IPS-18a (cell line): ENCODE measurements around the gene FRYL.

Source experiments
- H3K27ac ChIP-seq: one replicate; pipeline ENCODE4 v1.5.1; 2013; ENCODE audit warnings: low read length
- H3K27me3 ChIP-seq: one replicate; pipeline ENCODE4 v1.6.1; 2013; ENCODE audit warnings: mild to moderate bottlenecking, low read length; ENCODE audit not compliant: control insufficient read depth, insufficient read depth
- H3K36me3 ChIP-seq: one replicate; pipeline ENCODE4 v1.6.1; 2013; ENCODE audit warnings: low read depth, low read length; ENCODE audit not compliant: control insufficient read depth
- H3K4me1 ChIP-seq: one replicate; pipeline ENCODE4 v1.6.1; 2013; ENCODE audit warnings: low read depth, low read length; ENCODE audit not compliant: control insufficient read depth
- H3K4me3 ChIP-seq: one replicate; pipeline ENCODE4 v1.5.1; 2013; ENCODE audit warnings: low read length
- H3K9ac ChIP-seq: one replicate; pipeline ENCODE4 v1.6.1; 2013; ENCODE audit warnings: mild to moderate bottlenecking, low read length, moderate library complexity
- H3K9me3 ChIP-seq: one replicate; pipeline ENCODE4 v1.6.1; 2013; ENCODE audit warnings: low read depth, low read length; ENCODE audit not compliant: control insufficient read depth

The FRYL gene

GRCh38 chr4:48585401-48585800, 194.7 kb downstream of the FRYL start:
- H3K27me3 ChIP-seq: no peaks in the 10 kb centered on the region
- no peak overlapping the region for H3K9ac ChIP-seq
- H3K4me3 ChIP-seq: no peak overlapping the region
- H3K27ac ChIP-seq: no peak overlapping the region
- H3K4me1 ChIP-seq: no peaks in the 10 kb centered on the region
- H3K9me3 ChIP-seq: no peaks in the 10 kb centered on the region
- peaks cover 24% of the 10 kb centered on the region for H3K36me3 ChIP-seq

GRCh38 chr4:48578132-48578968, 201.7 kb downstream of the FRYL start:
- no peak overlapping the region for H3K9ac ChIP-seq
- no peak overlapping the region for H3K27ac ChIP-seq
- H3K36me3 ChIP-seq: peaks cover 20% of the 10 kb centered on the region
- H3K4me3 ChIP-seq: no peak overlapping the region
- no peaks in the 10 kb centered on the region for H3K27me3 ChIP-seq
- H3K4me1 ChIP-seq: no peaks in the 10 kb centered on the region
- H3K9me3 ChIP-seq: no peaks in the 10 kb centered on the region

- no peak overlapping the region for H3K4me3 ChIP-seq
- no peak overlapping the region for H3K9ac ChIP-seq
- H3K27ac ChIP-seq: no peak overlapping the region
- peaks cover 33% of the 10 kb centered on the region for H3K36me3 ChIP-seq
- H3K9me3 ChIP-seq: no peaks in the 10 kb centered on the region
- no peaks in the 10 kb centered on the region for H3K27me3 ChIP-seq
- no peaks in the 10 kb centered on the region for H3K4me1 ChIP-seq
These were observed 204.1 kb downstream of the FRYL start for GRCh38 chr4:48575964-48576363.

- H3K4me3 ChIP-seq: no peak overlapping the region
- no peak overlapping the region for H3K27ac ChIP-seq
- no peak overlapping the region for H3K9ac ChIP-seq
- H3K9me3 ChIP-seq: no peaks in the 10 kb centered on the region
- no peaks in the 10 kb centered on the region for H3K4me1 ChIP-seq
- peaks cover 48% of the 10 kb centered on the region for H3K36me3 ChIP-seq
- H3K27me3 ChIP-seq: no peaks in the 10 kb centered on the region
These were observed 208.6 kb downstream of the FRYL start for GRCh38 chr4:48571471-48571870.

- no peaks in the 10 kb centered on the region for H3K4me1 ChIP-seq
- H3K27ac ChIP-seq: no peak overlapping the region
These were observed 209.3 kb downstream of the FRYL start for GRCh38 chr4:48570646-48571220.

GRCh38 chr4:48566034-48566384, 214.1 kb downstream of the FRYL start:
- no peaks in the 10 kb centered on the region for H3K9me3 ChIP-seq
- H3K27ac ChIP-seq: no peak overlapping the region
- no peak overlapping the region for H3K9ac ChIP-seq
- no peak overlapping the region for H3K4me3 ChIP-seq
- H3K4me1 ChIP-seq: no peaks in the 10 kb centered on the region
- no peaks in the 10 kb centered on the region for H3K27me3 ChIP-seq
- peaks cover 32% of the 10 kb centered on the region for H3K36me3 ChIP-seq

More at GRCh38 chr4:48570646-48571220, 209.3 kb downstream of the FRYL start:
- Histone ChIP-seq H3K4me3 (no peak overlapping the region), H3K27me3 (no peaks in the 10 kb centered on the region), H3K9ac (no peak overlapping the region), H3K9me3 (no peaks in the 10 kb centered on the region), H3K36me3 (peaks cover 51% of the 10 kb centered on the region)

GRCh38 chr4:48565362-48566033, 214.6 kb downstream of the FRYL start:
- Histone ChIP-seq H3K4me1 (no peaks in the 10 kb centered on the region), H3K36me3 (peaks cover 27% of the 10 kb centered on the region), H3K27ac (no peak overlapping the region), H3K27me3 (no peaks in the 10 kb centered on the region), H3K4me3 (no peak overlapping the region), H3K9me3 (no peaks in the 10 kb centered on the region), H3K9ac (no peak overlapping the region)

GRCh38 chr4:48564151-48564550, 215.9 kb downstream of the FRYL start:
- Histone ChIP-seq H3K4me3 (no peak overlapping the region), H3K9me3 (no peaks in the 10 kb centered on the region), H3K27me3 (no peaks in the 10 kb centered on the region), H3K36me3 (peaks cover 29% of the 10 kb centered on the region), H3K27ac (no peak overlapping the region), H3K4me1 (no peaks in the 10 kb centered on the region), H3K9ac (no peak overlapping the region)

GRCh38 chr4:48558819-48559218, 221.3 kb downstream of the FRYL start:
- Histone ChIP-seq H3K9me3 (no peaks in the 10 kb centered on the region), H3K36me3 (peaks cover 26% of the 10 kb centered on the region), H3K27ac (no peak overlapping the region), H3K4me3 (no peak overlapping the region), H3K27me3 (no peaks in the 10 kb centered on the region), H3K4me1 (no peaks in the 10 kb centered on the region), H3K9ac (no peak overlapping the region)

GRCh38 chr4:48558026-48558425, 222.1 kb downstream of the FRYL start:
- Histone ChIP-seq H3K9ac (no peak overlapping the region), H3K4me1 (no peaks in the 10 kb centered on the region), H3K36me3 (peaks cover 21% of the 10 kb centered on the region), H3K27ac (no peak overlapping the region), H3K4me3 (no peak overlapping the region), H3K9me3 (no peaks in the 10 kb centered on the region), H3K27me3 (no peaks in the 10 kb centered on the region)

- no peaks in the 10 kb centered on the region for H3K27me3 ChIP-seq
- peaks cover 20% of the 10 kb centered on the region for H3K36me3 ChIP-seq
- no peaks in the 10 kb centered on the region for H3K4me1 ChIP-seq
- H3K9me3 ChIP-seq: no peaks in the 10 kb centered on the region
- H3K4me3 ChIP-seq: no peak overlapping the region
- no peak overlapping the region for H3K27ac ChIP-seq
- no peak overlapping the region for H3K9ac ChIP-seq
These were observed 222.6 kb downstream of the FRYL start for GRCh38 chr4:48557478-48557877.
